ENCODE results near the gene OR2S2. TPM values are rescaled to one million over a fixed set of nuclear protein-coding genes. Genes with fewer than 3 reads are reported as not detected.

OR2S2 gene
- total RNA-seq, 4 donors from 2014 or later, result not detected

DNA sequence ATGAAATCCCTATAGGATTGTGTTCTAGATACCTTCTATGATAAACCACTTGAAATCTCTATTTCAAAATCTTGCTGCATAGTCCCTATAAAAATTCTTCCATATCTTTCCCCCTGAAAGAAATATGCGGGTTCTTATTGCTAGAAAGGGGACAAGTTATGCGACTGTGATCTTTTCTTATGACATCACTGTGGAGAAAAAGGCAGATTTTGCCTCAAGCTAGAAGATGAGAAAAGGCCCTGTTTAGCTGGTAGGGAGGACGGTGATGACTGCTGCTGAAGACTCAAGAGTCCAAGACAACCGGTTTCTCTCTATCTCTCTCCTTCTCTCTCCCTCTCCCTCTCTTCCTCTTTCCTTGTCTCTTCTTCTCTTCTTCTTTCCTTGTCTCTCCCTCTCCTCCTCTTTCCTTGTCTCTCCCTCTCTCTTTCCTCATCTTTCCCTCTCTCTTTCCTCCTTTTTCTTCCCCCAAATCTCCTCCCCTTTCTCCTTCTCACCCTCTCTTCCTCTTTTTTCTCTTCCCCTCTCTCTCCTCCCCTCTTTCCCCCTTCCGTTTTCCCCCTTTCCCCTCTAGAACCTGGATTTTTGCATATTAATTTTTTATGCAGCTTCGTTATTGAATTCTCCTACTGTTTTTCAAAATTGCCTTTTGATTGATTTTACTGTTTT, 5.3 kb downstream of the OR2S2 start:
- Histone ChIP-seq H3K27ac (no peak overlapping the region), H3K9me3 (no peaks in the 10 kb centered on the region), H3K36me3 (no peaks in the 10 kb centered on the region), H3K27me3 (no peaks in the 10 kb centered on the region), H3K4me1 (no peaks in the 10 kb centered on the region), H3K4me3 (no peak overlapping the region)
- TF ChIP-seq POLR2A (IDR thresholded peaks at IDR 0.05), result no peak
- TF ChIP-seq, protein P1, sequence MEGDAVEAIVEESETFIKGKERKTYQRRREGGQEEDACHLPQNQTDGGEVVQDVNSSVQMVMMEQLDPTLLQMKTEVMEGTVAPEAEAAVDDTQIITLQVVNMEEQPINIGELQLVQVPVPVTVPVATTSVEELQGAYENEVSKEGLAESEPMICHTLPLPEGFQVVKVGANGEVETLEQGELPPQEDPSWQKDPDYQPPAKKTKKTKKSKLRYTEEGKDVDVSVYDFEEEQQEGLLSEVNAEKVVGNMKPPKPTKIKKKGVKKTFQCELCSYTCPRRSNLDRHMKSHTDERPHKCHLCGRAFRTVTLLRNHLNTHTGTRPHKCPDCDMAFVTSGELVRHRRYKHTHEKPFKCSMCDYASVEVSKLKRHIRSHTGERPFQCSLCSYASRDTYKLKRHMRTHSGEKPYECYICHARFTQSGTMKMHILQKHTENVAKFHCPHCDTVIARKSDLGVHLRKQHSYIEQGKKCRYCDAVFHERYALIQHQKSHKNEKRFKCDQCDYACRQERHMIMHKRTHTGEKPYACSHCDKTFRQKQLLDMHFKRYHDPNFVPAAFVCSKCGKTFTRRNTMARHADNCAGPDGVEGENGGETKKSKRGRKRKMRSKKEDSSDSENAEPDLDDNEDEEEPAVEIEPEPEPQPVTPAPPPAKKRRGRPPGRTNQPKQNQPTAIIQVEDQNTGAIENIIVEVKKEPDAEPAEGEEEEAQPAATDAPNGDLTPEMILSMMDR (IDR thresholded peaks at IDR 0.05), result no peak
- no peak for DNase-seq
- intact Hi-C loops (cut with DNase I; ENCODE audit: low total_unique reads), result no loop called here

DNA sequence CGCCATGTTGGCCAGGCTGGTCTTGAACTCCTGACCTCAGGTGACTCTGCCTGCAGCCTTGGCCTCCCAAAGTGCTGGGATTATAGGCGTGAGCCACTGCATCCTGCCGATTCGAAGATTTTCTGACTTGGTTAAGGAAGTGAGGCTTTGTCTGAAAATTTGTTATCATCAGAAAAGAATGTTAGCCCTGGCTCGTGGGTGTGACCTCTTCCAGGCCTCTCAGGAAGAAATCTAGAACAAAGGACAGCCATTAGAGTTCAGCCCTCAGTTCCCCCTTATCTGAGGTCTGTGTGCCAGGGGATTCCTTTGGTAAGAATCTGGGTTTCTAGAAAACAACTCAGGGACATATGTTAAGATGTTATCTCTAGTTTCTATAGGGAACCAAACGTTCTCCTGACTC, 6.2 kb downstream of the OR2S2 start:
- peak overlapping the region in 1 of 2 donors; percentile 23 for H3K27ac ChIP-seq
- intact Hi-C loops (cut with DNase I; ENCODE audit: low total_unique reads), result no loop called here
- no peaks in the 10 kb centered on the region for H3K9me3 ChIP-seq

DNA sequence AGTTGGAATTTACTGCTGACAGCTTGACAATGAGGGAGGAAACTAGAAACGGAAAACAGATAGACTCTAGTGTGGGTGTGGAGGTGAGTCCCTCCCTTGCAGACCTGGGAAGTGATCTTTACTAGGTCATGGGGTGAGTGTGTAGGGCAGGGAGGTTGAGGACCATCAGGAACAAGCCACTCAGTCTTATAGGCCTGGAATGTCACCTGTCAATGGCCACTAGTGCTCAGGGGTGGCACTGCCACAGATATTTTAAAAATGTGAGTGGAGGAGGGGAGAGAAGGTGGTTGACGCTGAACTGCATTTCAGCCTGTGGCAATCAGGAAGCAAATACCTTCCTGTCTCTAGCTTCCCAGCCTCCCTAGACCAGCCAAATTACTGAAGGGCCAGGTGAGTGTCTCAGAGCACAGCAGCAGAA, 9.0 kb downstream of the OR2S2 start:
- no peaks in the 10 kb centered on the region for H3K36me3 ChIP-seq
- no peak for DNase-seq
- H3K9me3 ChIP-seq, result no peaks in the 10 kb centered on the region
- no peak for TF ChIP-seq POLR2A (IDR thresholded peaks at IDR 0.05)
- TF ChIP-seq, protein P1 (IDR thresholded peaks at IDR 0.05), result no peak
- H3K27me3 ChIP-seq, result no peaks in the 10 kb centered on the region
- H3K4me1 ChIP-seq, result peaks cover 0 to 4% of the 10 kb centered on the region in 2 donors
- intact Hi-C loops (cut with DNase I; ENCODE audit: low total_unique reads), result loop anchor here (5.0 kb wide), 1 partner anchor 47 kb away; no protein-coding TSS in a partner anchor
- peak overlapping the region in 1 of 2 donors; percentile 35 for H3K27ac ChIP-seq
- H3K4me3 ChIP-seq, result no peak overlapping the region

More for the DNA sequence above, 6.2 kb downstream of the OR2S2 start:
- no peak for DNase-seq
- Histone ChIP-seq H3K4me1 (no peaks in the 10 kb centered on the region), H3K36me3 (no peaks in the 10 kb centered on the region), H3K4me3 (no peak overlapping the region), H3K27me3 (no peaks in the 10 kb centered on the region)
- TF ChIP-seq, protein P1 (IDR thresholded peaks at IDR 0.05), result no peak
- TF ChIP-seq POLR2A (IDR thresholded peaks at IDR 0.05), result no peak

DNA sequence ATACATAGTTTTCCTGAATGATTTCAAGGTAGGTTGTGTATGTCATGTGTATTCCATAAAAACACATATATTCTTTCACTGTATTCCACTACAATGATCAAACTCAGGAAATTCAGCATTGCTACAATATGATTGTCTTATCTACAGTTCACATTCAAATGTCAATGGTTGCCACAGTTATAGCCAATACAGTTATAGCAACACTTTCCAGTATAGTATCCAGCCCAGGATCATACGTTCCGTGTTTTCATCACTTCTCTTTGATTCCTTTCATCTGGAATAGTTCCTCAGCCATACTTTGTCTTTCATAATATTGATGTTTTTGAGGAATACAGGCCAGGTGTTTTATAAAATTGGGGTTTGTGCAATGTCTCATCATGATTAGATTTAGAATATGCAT, 9.5 kb downstream of the OR2S2 start:
- Histone ChIP-seq H3K4me1 (peaks cover 0 to 4% of the 10 kb centered on the region in 2 donors), H3K27ac (peak overlapping the region in 1 of 2 donors; percentile 35), H3K36me3 (no peaks in the 10 kb centered on the region), H3K9me3 (no peaks in the 10 kb centered on the region), H3K4me3 (no peak overlapping the region), H3K27me3 (no peaks in the 10 kb centered on the region)
- no peak for TF ChIP-seq POLR2A (IDR thresholded peaks at IDR 0.05)
- TF ChIP-seq, protein P1 (IDR thresholded peaks at IDR 0.05), result no peak
- DNase-seq, result no peak
- intact Hi-C loops (cut with DNase I; ENCODE audit: low total_unique reads), result loop anchor here (5.0 kb wide), 1 partner anchor 46 kb away; no protein-coding TSS in a partner anchor

DNA sequence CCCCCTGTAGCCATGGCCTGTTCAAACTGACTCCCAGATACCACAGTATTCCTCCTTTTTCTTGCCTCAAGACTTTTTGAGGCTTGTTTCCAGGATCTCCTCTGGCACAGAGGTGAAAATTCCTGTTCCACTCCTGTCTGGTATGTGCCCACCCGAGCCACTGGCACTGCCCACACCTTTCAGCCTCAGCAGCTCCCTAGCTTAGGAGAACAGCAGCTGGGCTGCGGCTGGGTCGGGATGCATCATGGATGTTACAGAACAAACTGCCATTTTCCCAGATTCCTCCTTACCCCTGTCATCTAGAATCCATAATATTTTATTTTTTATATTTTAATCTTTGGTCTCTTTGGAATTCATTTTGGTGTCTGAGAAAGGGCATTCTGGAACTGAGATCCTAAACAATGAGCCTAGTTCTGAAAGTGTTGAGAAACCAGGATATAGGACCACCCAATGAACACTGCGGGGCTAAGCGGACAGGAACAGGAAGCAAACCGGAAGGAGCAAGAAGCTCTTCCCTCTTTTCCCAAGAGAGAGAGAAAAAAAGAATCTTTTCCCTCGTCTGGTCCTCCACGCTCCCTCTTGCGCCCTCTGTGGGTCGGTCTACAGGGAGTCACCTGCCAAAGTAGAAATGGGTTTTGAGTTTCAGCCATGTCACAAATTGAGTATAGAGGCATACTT, 12.5 kb downstream of the OR2S2 start:
- no peaks in the 10 kb centered on the region for H3K27me3 ChIP-seq
- H3K4me3 ChIP-seq, result peak overlapping the region; percentile 1 to 8
- intact Hi-C loops (cut with DNase I; ENCODE audit: low total_unique reads), result loop anchor here (5.0 kb wide), 1 partner anchor 43 kb away; no protein-coding TSS in a partner anchor
- peaks cover 0 to 4% of the 10 kb centered on the region in 2 donors for H3K4me1 ChIP-seq
- peak overlapping the region; percentile 6 to 35 for H3K27ac ChIP-seq
- TF ChIP-seq POLR2A (IDR thresholded peaks at IDR 0.05), result no peak
- TF ChIP-seq, protein P1 (IDR thresholded peaks at IDR 0.05), result peak; percentile 83 to 91 (median 88)
- no peaks in the 10 kb centered on the region for H3K36me3 ChIP-seq
- H3K9me3 ChIP-seq, result no peaks in the 10 kb centered on the region
- peak; percentile 87 to 88 for DNase-seq
